Putamen (tissue), 1 donor: Measurements from ENCODE around the gene ARHGEF12.

Experiments used
- DNase-seq: peaks from one replicate; pipeline ENCODE4 v3.0.0-alpha.2; 2016; ENCODE audit warnings: low spot score

Gene ARHGEF12

GRCh38 chr11:120339394-120339890 is 3.2 kb downstream of the ARHGEF12 start:
- DNase-seq = peak; percentile 71

- no peak for DNase-seq
Measured at GRCh38 chr11:120340529-120340928, 4.3 kb downstream of the ARHGEF12 start.

GRCh38 chr11:120342226-120342625 is 6.0 kb downstream of the ARHGEF12 start:
- no peak for DNase-seq

GRCh38 chr11:120342678-120343077 is 6.5 kb downstream of the ARHGEF12 start:
- no peak for DNase-seq

GRCh38 chr11:120343429-120343828 is 7.2 kb downstream of the ARHGEF12 start:
- DNase-seq = peak; percentile 58

- DNase-seq = no peak
Measured at GRCh38 chr11:120344302-120345004, 8.2 kb downstream of the ARHGEF12 start.

GRCh38 chr11:120346233-120346632 is 10.0 kb downstream of the ARHGEF12 start:
- no peak for DNase-seq

- no peak for DNase-seq
Measured at GRCh38 chr11:120350637-120351036, 14.4 kb downstream of the ARHGEF12 start.

GRCh38 chr11:120352405-120352804 is 16.2 kb downstream of the ARHGEF12 start:
- no peak for DNase-seq

GRCh38 chr11:120354068-120354467 is 17.9 kb downstream of the ARHGEF12 start:
- DNase-seq = no peak

- DNase-seq = no peak
Measured at GRCh38 chr11:120354779-120355178, 18.6 kb downstream of the ARHGEF12 start.

- no peak for DNase-seq
Measured at GRCh38 chr11:120357620-120358019, 21.4 kb downstream of the ARHGEF12 start.

GRCh38 chr11:120358729-120359128 is 22.5 kb downstream of the ARHGEF12 start:
- no peak for DNase-seq

- DNase-seq = no peak
Measured at GRCh38 chr11:120363436-120363835, 27.2 kb downstream of the ARHGEF12 start.

GRCh38 chr11:120365512-120365911 is 29.3 kb downstream of the ARHGEF12 start:
- DNase-seq = no peak

- DNase-seq = no peak
Measured at GRCh38 chr11:120372296-120372695, 36.1 kb downstream of the ARHGEF12 start.

GRCh38 chr11:120375076-120375475 is 38.9 kb downstream of the ARHGEF12 start:
- no peak for DNase-seq

- DNase-seq = no peak
Measured at GRCh38 chr11:120376547-120377182, 40.5 kb downstream of the ARHGEF12 start.

- DNase-seq = no peak
Measured at GRCh38 chr11:120378474-120378873, 42.3 kb downstream of the ARHGEF12 start.

GRCh38 chr11:120381401-120381800 is 45.2 kb downstream of the ARHGEF12 start:
- DNase-seq = no peak

- no peak for DNase-seq
Measured at GRCh38 chr11:120383518-120384155, 47.4 kb downstream of the ARHGEF12 start.

GRCh38 chr11:120384476-120384875 is 48.3 kb downstream of the ARHGEF12 start:
- no peak for DNase-seq

GRCh38 chr11:120385110-120385509 is 48.9 kb downstream of the ARHGEF12 start:
- DNase-seq = peak; percentile 27
